Uterus (tissue), 4 donors: ENCODE results near the gene UGT1A6. TPM values are rescaled to one million over a fixed set of nuclear protein-coding genes. Genes with fewer than 3 reads are reported as not detected.

Source experiments
- DNase-seq, 2 donors: peaks; one replicate each; pipeline ENCODE4 v3.0.0-alpha.2; 2019 to 2020
- H3K27ac ChIP-seq, 2 donors: fragments of 200-600 bp; sonication (generic); 1 replicate in 1 of 2; 2 replicates in 1 of 2; pipeline ENCODE4 v1.5.1; 2016 to 2018
- H3K27me3 ChIP-seq, 2 donors: fragments of 200-600 bp; sonication (generic); one replicate each; pipeline ENCODE4 v1.5.1; 2018 to 2019; ENCODE audit warnings: control low read depth in 1 of 2
- H3K36me3 ChIP-seq, 2 donors: fragments of 200-600 bp; sonication (generic); one replicate each; pipeline ENCODE4 v1.5.1; 2019; ENCODE audit warnings: control low read depth in 1 of 2
- H3K4me1 ChIP-seq, 2 donors: fragments of 200-600 bp; sonication (generic); one replicate each; pipeline ENCODE4 v1.5.1; 2018 to 2019; ENCODE audit warnings: control low read depth in 1 of 2
- H3K4me3 ChIP-seq, 2 donors: fragments of 200-600 bp; sonication (generic); 1 replicate in 1 of 2; 2 replicates in 1 of 2; pipeline ENCODE4 v1.5.1; 2018 to 2019; ENCODE audit warnings: mild to moderate bottlenecking in 1 of 2
- H3K9me3 ChIP-seq, 2 donors: fragments of 200-600 bp; sonication (generic); one replicate each; pipeline ENCODE4 v1.5.1; 2019; ENCODE audit warnings: control low read depth in 1 of 2
- CTCF ChIP-seq, 4 experiments: fragments of 200-600 bp in 2 of 4; fragments of 450-650 bp in 2 of 4; sonication (generic) in 2 of 4; IDR thresholded peaks; one replicate each; pipeline ENCODE4 v1.5.1; 2016 to 2019; ENCODE audit warnings: antibody characterized with exemption in 4 of 4, mild to moderate bottlenecking in 2 of 4, moderate library complexity in 1 of 4
- POLR2A ChIP-seq, 2 donors: fragments of 450-650 bp; IDR thresholded peaks; one replicate each; pipeline ENCODE4 v1.6.1; 2016; ENCODE audit warnings: antibody characterized with exemption in 2 of 2, mild to moderate bottlenecking in 1 of 2, moderate library complexity in 1 of 2
- intact Hi-C: fragments of 100-400 bp; cut with DNase I; formaldehyde crosslinking; loops from one replicate; pipeline ENCODE4 v1.15.1; 2023; ENCODE audit warnings: low total_unique reads
- total RNA-seq, 4 donors: library from RNA; depleted of rRNA in 3 of 4; stranded (reverse); fragments of >200 nt in 3 of 4; gene quantifications; one replicate each; pipeline versions ENCODE4 v1.1.0 to v1.2.4, GENCODE V29; 2014 to 2023
- donor health status: DM: yes; HTN: yes; CAD: no.

The UGT1A6 gene
- total RNA-seq, 4 donors from 2014 or later, result not detected

DNA sequence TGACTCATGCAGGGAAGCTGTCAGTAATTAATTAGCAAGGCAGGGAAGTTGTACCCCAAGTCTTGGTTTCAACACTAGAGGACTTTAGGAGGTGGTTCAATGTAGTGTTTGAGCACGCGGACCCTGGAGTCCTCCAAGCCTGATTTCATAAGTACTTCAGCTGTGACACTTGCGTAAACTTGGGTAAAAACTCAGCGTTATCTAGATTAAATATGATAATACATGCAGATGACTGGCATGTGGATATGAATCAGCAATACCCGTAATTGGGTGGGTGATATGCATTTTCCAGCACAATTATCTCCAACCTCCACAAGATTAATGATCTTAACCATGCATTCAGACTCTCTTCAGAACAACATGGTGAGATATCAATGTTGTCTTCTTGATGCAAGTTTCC is 5.8 kb upstream of the UGT1A6 start:
- H3K4me1 ChIP-seq, result no peaks in the 10 kb centered on the region
- DNase-seq, result no peak
- intact Hi-C loops, result no loop called here
- H3K9me3 ChIP-seq, result no peaks in the 10 kb centered on the region
- no peaks in the 10 kb centered on the region for H3K27me3 ChIP-seq
- no peak for TF ChIP-seq CTCF (IDR thresholded peaks at IDR 0.05)
- TF ChIP-seq POLR2A (IDR thresholded peaks at IDR 0.05), result no peak
- no peaks in the 10 kb centered on the region for H3K36me3 ChIP-seq
- no peak overlapping the region for H3K4me3 ChIP-seq
- H3K27ac ChIP-seq, result no peak overlapping the region

DNA sequence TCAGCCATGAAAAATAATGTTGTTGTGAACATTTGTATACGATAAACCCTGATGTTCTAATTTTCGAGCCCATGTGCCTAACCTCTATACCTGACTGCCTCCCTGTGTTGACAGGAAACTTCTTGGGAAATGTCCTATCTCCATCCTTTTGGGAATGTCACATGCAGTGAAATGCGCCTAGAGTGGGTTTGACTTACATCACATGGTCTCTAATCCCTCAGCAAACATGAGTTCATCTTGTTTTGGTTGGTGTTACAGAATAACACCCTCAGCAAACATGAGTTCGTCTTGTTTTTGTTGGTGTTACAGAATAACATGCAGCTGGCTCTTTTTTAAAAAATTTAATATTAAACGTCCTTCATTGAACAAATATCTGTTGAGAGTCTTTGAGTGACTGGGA is 4.3 kb upstream of the UGT1A6 start:
- Histone ChIP-seq H3K4me1 (no peaks in the 10 kb centered on the region), H3K36me3 (no peaks in the 10 kb centered on the region), H3K27me3 (no peaks in the 10 kb centered on the region), H3K9me3 (no peaks in the 10 kb centered on the region), H3K27ac (no peak overlapping the region), H3K4me3 (no peak overlapping the region)
- intact Hi-C loops, result no loop called here
- no peak for DNase-seq
- TF ChIP-seq CTCF (IDR thresholded peaks at IDR 0.05), result no peak
- no peak for TF ChIP-seq POLR2A (IDR thresholded peaks at IDR 0.05)

GRCh38 chr2:233689031-233689430 is 3.7 kb upstream of the UGT1A6 start:
- Histone ChIP-seq H3K9me3 (no peaks in the 10 kb centered on the region), H3K27ac (no peak overlapping the region), H3K4me1 (no peaks in the 10 kb centered on the region), H3K27me3 (no peaks in the 10 kb centered on the region), H3K36me3 (no peaks in the 10 kb centered on the region), H3K4me3 (no peak overlapping the region)
- no peak for DNase-seq
- TF ChIP-seq POLR2A (IDR thresholded peaks at IDR 0.05) (no peak), CTCF (IDR thresholded peaks at IDR 0.05) (no peak)
- intact Hi-C loops, result no loop called here

GRCh38 chr2:233689501-233689900 is 3.2 kb upstream of the UGT1A6 start:
- intact Hi-C loops, result no loop called here
- Histone ChIP-seq H3K4me3 (no peak overlapping the region), H3K4me1 (no peaks in the 10 kb centered on the region), H3K27ac (no peak overlapping the region), H3K36me3 (no peaks in the 10 kb centered on the region), H3K9me3 (no peaks in the 10 kb centered on the region), H3K27me3 (no peaks in the 10 kb centered on the region)
- DNase-seq, result no peak
- TF ChIP-seq POLR2A (IDR thresholded peaks at IDR 0.05) (no peak), CTCF (IDR thresholded peaks at IDR 0.05) (no peak)

DNA sequence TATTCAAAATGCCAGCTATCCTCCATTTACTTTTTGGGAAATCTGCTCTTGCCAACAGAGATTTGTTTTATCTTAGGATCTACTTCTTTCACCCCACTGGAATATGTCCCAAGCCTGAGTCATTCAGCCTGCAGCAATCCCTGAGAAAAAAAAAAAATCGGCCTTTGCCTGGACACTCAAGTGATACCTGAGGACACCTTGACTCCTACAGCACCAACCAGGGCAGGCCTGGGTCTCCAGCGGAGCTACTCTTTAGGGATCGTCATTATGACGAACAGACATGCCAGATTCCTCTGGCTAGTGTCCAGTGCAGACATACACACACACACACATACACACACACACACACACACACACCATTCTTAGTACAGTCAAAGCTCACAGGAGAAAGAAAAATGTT is 2.2 kb upstream of the UGT1A6 start:
- no peaks in the 10 kb centered on the region for H3K4me1 ChIP-seq
- DNase-seq, result no peak
- H3K27ac ChIP-seq, result no peak overlapping the region
- intact Hi-C loops, result no loop called here
- H3K27me3 ChIP-seq, result no peaks in the 10 kb centered on the region
- no peak overlapping the region for H3K4me3 ChIP-seq
- no peaks in the 10 kb centered on the region for H3K9me3 ChIP-seq
- TF ChIP-seq CTCF (IDR thresholded peaks at IDR 0.05) (no peak), POLR2A (IDR thresholded peaks at IDR 0.05) (no peak)
- H3K36me3 ChIP-seq, result no peaks in the 10 kb centered on the region
